GM18873 (cell line): Measurements from ENCODE around the gene NR1H4.
A peak's percentile ranks its signal among the peaks of the same experiment; 100 is the strongest.
"Not testable (repeated sequence)": the region's sequence is repeated elsewhere in the genome, so short reads cannot be mapped to it uniquely, and the experiment has no call there.

Experiments used
- ATAC-seq: cut with Tn5 transposase; IDR thresholded peaks from one replicate; pipeline ENCODE4 v1.9.1; 2021; ENCODE audit warnings: mild to moderate bottlenecking, moderate library complexity, moderate number of reproducible peaks; ENCODE audit not compliant: unreplicated experiment, low FRiP score

The NR1H4 gene

DNA sequence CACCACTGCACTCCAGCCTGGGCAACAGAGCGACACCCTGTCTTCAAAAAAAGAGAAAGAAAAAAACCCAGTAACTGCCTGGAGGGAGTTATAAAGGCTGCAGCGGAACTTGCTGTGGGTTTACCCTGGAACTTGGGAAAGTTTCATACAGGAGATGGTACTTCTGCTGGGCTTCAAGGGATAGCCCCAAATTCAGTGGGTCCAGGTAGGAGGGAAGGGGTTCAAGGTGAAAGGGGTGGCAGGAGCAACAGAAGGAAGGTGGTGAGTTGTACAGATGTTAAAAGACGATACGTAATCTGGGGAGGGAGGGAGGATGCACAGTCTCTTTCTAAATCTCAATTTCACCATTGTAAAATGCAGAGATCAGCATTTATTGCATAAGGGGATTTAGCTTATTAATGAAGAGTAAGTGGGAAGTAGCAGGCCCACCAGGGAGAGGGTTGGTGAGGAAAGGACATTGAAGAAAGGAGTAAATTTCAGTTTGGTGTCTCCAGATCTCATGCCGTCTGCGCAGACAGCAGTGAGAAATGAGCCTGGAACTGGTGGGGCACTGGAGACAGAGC is 91.3 kb downstream of the NR1H4 start:
- ATAC-seq: no peak

DNA sequence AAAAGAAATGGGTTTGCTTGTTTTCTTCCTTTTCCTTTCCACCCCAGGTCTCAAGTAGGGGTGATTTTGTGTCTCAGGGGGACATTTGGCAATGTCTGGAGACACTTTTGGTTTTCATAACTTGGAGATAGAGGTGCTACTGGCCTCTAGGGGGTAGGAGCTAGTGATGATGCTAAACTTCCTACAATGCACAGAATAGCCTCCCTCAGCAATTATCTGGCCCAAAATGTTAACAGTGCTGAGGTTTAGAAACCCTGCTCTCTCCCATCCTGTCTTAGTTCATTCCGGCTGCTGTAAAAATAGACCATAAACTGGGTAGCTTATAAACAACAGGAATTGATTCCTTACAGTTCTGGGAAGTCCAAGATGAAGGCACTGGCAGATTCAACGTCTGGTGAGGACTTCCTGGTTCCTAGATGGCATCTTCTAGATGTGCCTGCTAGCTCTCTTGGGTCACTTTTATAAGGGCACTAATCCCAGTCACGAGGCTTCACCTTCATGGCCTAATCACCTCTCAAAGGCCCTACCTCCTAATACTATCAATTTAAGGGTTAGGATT is 92.4 kb downstream of the NR1H4 start:
- ATAC-seq: no peak

DNA sequence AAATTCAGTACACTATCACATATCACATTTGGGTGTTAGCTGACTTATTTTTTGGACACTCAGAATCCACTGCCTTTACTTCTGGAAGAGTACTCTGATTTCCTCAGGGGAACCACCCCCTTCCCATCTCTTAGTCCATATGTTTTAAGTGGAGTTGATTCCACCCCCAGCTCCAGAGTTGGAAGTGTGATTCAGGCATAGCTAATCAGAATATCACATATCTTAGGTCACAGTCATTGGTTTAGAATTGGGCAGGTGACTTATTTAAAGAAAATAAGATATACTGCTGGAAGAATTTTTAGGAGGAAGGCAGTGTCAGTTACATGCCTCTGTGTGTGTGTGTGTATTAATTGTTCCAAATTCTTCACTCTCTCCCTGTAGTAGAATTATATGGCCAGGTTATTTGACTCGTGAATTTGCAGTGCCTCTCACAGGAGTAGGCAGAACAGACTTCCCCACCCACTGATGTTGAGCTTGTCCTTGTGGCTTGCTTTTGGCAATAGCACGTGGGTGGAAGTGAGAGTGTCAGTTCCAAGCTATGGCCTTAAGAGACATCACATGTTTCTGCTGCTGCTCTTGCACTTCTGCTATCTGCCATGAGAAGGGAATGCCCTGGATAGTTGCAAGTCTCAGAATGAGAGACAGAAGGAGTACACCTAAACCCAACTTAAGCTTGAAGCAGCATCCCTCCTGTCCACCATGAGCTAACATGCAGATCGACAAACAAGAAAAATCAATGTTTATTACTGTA is 93.4 kb downstream of the NR1H4 start:
- peak; percentile 96 for ATAC-seq

DNA sequence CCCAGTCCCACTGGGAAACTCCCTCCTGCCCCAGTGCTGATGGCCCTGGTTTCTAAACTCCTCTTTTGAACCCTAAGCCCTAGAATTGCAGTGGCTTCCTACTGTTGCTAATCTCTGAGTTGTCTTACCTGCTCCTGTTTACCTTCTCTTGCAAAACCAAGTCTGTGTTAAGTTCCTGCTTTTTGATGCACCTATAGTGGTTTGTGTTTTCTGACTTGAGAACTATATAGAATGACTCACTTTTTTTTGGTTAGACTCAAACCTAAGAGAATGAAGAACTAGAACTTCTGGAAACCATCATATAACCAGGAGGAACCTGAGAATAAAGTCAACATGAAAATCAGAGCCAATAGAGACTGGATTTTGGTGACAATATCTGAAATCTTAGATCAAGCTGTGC is 94.3 kb downstream of the NR1H4 start:
- peak; percentile 5 for ATAC-seq

DNA sequence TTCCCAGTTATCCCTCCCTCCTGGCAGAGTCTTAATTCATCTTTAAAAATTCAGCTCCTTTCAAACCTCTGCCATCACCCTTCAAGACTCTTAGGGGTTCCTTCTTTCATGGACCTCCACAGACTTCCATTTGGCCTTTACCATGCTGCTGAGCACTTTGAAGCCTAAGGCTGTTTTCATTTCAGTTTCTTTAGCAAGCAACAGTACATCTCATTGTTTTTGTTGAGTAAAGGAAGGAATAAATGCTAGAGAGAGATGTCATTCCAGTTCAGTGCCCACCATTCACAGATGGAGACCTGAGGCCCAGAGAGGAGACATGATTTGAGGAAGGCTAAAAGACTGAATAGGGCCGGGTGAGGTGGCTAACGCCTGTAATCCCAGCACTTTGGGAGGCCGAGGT is 98.5 kb downstream of the NR1H4 start:
- ATAC-seq: no peak

DNA sequence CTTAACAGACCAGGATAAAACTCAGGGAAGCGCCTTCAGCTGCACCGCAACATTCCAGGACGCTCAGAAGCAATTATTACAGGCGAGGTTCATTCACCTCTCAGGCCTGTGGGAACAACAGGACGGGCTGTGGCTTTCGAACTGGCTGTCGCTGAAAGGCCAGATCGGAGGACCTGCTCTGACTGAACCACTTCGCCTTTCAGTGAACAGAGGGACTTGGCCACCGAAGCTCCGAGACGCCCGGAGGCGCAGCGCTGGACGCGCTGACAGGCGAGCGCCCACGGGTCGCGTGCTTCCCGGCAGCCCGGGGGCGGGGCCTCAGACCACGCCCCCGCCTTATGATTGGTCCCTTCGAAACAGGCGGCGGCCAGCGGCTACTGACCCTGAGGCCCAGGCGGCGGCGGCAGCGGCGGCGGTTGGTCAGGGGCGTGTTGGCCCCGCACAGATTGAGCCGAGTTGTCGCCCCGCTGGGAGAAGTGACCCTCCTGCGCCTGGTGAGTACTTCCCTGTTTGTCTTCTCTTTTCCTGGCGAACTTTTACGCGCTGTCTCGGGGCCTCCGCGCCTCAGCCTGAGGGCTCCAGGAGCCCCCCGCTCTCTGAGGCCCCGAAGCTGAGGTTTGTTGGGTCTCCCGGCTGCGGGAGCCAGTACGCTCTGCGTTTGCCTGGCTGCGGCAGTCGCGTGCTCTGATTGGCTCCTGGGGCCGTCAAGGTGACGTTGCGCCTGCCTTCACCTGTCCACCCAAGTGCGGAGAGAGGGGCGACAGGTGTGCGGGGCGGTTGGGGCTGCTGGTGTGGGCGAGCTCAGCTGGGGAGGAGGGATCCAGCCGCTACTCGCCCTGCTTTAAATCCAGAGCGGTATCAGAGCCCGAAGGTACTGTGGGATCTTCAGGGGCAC is 99.9 kb downstream of the NR1H4 start, which contains the start of gene GAS2L3:
Gene GAS2L3, plus strand, starts transcription at position 393 of the 895 bp plus-strand sequence. CDS start 21,221 bp downstream, outside the sequence.
- peak; percentile 90 for ATAC-seq

DNA sequence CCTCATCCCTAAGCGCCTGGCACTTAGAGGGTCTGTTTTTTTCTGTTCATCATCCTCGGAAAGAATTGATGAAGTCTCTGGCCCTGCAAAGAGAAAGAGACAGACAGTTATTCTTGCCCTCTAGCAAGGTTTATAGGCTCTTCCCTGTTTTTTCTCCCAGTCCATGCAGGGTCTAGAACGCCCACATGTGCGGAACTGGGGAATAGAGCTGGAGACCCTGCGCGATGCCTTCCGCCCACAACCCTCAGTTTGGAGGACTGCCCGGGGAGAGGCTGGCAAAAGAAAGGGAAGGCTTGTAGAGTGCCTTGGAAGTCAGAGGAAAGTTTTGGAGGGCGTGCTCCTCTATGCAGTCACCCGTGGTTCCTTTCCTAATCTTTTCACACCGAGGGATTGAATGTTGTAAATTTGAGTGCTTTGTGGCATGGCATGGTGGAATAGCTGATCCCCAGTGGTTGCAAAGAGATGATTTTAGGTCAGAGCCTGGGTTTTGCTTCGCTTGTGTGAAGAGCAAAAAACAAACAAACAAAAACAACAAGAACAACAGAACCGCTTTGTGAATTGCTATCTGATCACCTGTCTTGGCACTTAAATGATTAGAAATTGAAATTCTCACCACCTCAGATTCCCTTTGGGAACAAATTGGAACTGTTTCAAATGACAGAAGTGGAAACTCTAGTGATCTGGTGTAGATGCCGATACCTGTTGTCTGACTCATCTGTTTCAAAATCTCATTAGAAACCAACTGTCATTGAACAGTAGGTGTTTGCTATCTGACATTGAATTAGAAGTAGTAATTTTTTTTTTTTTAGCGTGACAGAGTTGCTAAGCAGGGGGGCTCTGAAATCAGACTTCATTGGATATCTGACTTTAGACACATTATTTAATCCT is 100.8 kb downstream of the NR1H4 start:
- no peak for ATAC-seq

DNA sequence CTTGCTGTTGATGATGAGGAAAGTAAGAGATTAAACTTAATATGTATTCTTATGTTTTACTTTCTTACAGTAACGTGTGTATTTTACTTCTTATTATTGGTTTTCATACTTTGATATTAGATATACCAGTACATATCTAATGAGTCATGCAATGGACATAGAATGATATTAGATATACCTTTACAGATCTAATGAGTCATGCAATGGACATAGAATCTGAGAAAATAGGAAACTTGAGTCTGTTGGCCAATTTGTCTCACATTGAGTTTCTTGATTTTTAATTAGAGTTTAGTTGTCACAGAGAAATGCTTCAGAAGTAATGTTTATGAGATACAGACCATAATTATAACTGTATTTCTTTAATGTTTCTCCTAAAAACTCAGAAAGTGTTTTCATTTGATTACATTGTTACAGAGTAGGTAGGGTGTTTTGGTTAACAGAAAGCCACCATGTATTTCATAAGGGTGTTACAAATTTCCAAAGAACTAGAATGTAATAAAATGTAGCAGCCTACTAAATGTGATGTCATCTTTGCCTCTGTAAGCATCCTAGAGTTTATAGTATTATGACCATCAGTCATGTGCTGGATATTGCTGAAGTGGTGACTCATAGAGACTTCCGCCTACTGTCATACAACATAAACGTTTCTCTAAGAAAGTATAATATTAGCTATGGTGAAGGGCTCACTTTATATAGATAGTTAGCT is 102.8 kb downstream of the NR1H4 start:
- ATAC-seq: no peak

DNA sequence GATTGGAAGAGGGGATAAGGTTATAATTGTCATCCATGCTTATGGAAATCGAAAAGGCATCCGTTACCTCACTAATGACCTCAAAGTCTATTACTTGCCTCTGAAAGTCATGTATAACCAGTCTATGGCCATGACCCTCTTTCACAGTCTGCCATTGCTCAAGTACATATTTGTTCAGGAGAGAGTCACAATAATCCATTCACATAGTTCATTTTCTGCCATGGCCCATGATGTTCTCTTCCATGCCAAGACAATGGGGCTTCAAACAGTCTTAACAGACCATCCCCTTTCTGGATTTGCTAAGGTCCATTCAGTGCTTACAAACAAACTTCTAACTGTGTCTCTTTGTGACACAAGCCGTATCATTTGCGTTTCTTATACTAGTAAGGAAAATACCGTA is 105.3 kb downstream of the NR1H4 start:
- ATAC-seq: no peak

DNA sequence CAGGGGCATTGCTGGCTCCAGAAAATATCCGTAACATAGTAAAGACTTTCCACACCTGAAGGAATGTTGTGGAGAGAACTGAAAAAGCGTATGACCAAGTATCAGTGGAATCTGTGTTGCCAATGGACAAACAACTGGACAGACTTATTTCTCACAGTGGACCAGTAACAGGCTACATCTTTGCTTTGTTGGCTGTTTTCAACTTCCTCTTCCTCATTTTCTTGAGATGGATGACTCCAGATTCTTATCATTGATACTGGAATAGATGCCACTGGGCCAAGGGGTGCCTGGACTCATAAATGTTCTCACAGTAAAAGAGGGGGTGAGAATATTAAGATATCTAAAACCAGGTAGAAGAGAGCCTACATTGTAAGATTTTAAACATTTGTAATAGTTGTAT is 106.2 kb downstream of the NR1H4 start:
- ATAC-seq: no peak

DNA sequence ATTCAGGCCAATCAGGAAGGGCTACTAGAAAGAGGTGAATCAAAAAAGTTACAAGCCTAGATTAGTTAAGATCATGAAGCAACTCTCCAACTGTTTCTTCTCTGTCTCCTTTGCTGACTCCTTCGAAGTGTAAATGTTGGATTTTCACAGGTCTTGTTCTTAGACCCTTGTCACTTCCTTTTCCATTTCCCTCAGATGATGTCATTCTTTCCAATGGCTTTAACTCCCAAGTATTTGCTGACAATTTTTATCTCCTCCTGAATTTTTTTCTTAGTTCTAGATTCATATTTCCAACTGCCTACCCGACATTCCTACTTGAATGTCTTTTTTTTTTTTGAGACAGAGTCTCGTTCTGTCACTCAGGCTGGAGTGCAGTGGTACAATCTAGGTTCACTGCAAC is 110.6 kb downstream of the NR1H4 start:
- no peak for ATAC-seq

DNA sequence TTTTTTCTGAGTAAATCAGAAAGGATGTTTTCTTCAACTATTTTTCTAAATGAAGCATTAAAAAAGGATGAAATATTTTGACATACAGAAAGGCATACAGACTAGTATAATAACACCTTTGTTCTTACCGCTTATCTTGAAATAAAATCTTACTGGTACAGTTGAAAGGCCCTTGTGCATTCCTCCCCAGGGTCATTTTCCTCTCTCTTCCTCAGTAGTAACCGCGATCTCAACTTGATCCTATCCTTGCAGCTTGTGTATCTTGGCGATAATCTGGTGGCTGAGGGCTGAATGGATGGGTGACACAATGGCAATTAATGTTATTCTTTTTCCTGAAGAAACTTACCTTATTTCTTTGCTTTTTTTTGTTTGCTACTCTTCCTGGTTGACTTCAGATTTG is 118.3 kb downstream of the NR1H4 start:
- ATAC-seq: no peak

DNA sequence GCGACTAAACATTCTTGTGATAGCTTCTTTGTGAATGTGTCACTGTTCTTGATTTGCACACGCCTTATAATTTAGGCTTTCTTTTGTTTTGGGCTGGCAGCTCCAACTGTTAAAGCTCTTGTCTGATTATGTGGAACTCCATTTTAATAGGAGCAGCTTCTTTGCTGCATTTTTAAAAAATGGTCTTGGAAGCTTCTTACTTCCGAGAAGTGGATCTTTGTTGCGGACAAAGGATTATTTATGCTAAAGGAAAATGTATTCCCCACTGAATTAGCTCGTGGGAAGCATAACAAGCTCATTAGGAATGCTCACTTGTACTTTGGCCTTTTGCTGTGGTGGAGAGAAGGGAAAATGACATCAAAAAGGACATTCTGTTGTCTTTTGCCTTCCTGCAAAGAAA is 119.8 kb downstream of the NR1H4 start:
- ATAC-seq: no peak

DNA sequence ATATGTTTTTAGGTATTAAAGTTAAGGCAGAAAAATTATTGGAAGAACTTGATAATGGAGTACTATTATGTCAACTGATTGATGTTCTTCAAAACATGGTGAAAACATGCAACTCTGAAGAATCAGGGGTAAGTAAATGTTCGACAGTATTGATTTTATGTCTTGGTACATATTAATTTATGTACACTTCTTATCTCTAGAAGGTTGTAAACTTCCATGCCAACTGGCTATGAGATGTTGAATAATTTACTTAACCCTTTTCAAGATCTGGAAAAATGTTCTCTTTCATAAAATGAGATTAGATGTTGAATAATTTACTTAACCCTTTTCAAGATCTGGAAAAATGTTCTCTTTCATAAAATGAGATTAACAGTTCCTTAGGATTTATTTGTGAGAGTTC is 128.0 kb downstream of the NR1H4 start:
- no peak for ATAC-seq

DNA sequence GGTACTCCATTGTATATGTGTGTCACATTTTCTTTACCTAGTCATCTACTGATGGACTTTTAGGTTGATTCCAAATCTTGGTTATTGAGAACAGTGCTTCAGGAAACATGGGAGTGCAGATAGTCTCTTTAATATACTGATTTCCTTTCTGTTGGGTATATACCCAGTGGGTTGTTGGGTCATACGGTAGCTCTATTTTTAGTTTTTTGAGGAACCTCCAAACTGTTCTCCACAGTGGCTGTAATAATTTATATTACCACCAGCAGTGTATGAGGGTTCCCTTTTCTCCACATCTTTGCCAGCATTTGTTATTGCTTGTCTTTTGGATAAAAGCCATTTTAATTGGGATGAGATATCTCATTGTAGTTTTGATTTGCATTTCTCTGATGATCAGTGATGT is 129.3 kb downstream of the NR1H4 start:
- ATAC-seq: not testable (repeated sequence)

DNA sequence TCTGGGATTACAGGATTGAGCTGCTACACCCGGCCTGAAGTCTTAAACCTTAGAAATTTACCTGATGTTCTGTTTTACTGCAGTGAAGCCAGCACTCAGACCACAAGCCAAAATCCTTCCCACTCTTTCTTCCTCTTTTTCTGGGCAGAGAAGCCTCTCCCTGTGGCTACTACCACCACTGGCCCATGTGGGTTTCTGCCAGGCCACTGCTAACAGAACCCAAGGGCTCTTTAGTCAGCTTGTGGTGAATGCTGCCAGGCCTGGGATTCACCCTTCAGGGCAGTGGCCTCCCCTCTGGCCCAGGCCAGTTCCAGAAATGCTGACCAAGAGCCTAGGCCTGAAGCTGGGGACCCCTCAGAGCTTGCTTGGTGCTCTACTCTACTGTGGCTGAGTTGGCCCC is 135.1 kb downstream of the NR1H4 start:
- ATAC-seq: no peak

DNA sequence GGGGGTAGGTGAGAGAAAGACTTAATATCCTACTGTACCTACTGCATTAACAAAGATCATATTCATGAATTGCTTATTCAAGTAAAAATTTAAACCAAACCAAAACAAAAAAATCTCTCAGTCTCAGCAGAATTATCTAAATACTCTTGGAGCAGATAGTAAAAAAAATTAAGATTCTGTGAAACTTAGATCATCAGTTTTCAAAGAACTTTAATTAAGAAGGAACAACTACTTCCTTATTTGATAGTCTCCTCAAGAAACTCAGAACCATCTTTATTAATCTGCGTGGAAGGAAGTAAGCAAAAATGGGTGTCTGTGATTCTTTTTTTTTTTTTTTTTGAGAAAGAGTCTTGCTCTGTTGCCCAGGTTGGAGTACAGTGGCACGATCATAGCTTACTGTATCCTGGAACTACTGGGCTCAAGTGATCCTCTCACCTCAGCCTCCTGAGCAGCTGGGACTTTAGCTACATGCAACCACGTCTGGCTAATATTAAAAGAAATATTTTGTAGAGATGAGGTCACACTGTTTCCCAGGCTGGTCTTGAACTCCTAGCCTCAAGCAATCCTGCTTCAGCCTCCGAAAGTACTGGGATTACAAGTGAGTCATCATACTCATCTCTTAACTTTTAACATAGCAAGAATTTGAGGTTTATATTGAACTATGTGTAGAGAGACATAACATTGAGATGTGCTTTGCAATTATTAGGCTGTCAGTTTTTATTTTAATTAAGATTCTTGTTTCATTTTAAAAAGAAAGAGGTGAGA is 137.2 kb downstream of the NR1H4 start:
- ATAC-seq: no peak

DNA sequence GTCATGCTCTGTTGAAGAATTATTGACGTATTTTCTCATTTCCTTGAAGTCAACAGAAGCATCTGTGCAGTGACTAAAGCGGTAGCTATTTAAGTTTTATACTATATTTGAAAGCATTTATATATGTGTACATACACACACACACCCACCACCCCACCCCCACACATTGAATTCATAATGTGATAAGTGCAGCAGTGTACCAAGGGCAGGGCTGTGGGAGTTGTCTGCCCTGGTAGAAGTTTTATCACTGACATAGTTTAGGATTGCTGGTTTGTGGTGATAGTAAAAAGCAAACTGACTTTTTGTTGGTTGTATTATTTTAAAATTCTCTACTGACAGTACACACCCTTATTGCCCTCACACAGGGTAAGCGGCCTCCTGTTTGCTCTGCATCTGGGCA is 138.9 kb downstream of the NR1H4 start:
- no peak for ATAC-seq
